HG03139 (cell line): ENCODE measurements around the gene KLK6.
"Not testable (repeated sequence)": the region's sequence is repeated elsewhere in the genome, so short reads cannot be mapped to it uniquely, and the experiment has no call there.

ENCODE experiments used
- ATAC-seq: cut with Tn5 transposase; IDR thresholded peaks from one replicate; pipeline ENCODE4 v1.9.1; 2021; ENCODE audit not compliant: unreplicated experiment

KLK6 gene

GRCh38 chr19:50994129-50994528 lies 24.7 kb upstream of the KLK6 start:
- no peak for ATAC-seq

- ATAC-seq = no peak
Observed at GRCh38 chr19:50992666-50993035, 23.3 kb upstream of the KLK6 start.

- ATAC-seq = not testable (repeated sequence)
Observed at GRCh38 chr19:50984416-50984815, 15.0 kb upstream of the KLK6 start.

GRCh38 chr19:50983625-50984292 lies 14.4 kb upstream of the KLK6 start, which contains the start of gene KLK7:
TSS of gene KLK7 (minus strand) at chr19:50983917. CDS start at chr19:50982399, 1,518 bp downstream.
- no peak for ATAC-seq

- ATAC-seq = no peak
Observed at GRCh38 chr19:50982186-50982585, 12.8 kb upstream of the KLK6 start.

- ATAC-seq = no peak
Observed at GRCh38 chr19:50981587-50982146, 12.3 kb upstream of the KLK6 start.

- ATAC-seq = no peak
Observed at GRCh38 chr19:50980208-50980607, 10.8 kb upstream of the KLK6 start.

- ATAC-seq = no peak
Observed at GRCh38 chr19:50979758-50980157, 10.4 kb upstream of the KLK6 start.

- ATAC-seq = no peak
Observed at GRCh38 chr19:50978772-50979390, 9.5 kb upstream of the KLK6 start.

GRCh38 chr19:50977626-50978025 lies 8.2 kb upstream of the KLK6 start:
- no peak for ATAC-seq

- no peak for ATAC-seq
Observed at GRCh38 chr19:50975766-50976165, 6.4 kb upstream of the KLK6 start.

GRCh38 chr19:50974702-50975556 lies 5.5 kb upstream of the KLK6 start:
- no peak for ATAC-seq

GRCh38 chr19:50972795-50973376 lies 3.5 kb upstream of the KLK6 start:
- no peak for ATAC-seq

GRCh38 chr19:50969810-50970209 lies 419 bp upstream of the KLK6 start:
- ATAC-seq = not testable (repeated sequence)

GRCh38 chr19:50968716-50969412 lies 527 bp downstream of the KLK6 start:
- no peak for ATAC-seq

- no peak for ATAC-seq
Observed at GRCh38 chr19:50967929-50968715, 1.3 kb downstream of the KLK6 start.

GRCh38 chr19:50964266-50964665 lies 5.1 kb downstream of the KLK6 start:
- no peak for ATAC-seq

- no peak for ATAC-seq
Observed at GRCh38 chr19:50963381-50963780, 6.0 kb downstream of the KLK6 start.

- ATAC-seq = no peak
Observed at GRCh38 chr19:50962245-50962644, 7.1 kb downstream of the KLK6 start.
